GM12878 (cell line): Measurements from ENCODE around the gene MROH2B. TPM values are rescaled to one million over a fixed set of nuclear protein-coding genes. Genes with fewer than 3 reads are reported as not detected.

Experiments used
- ATAC-seq: fragments of 200-7000 bp; cut with Tn5 transposase; 3 replicates; pipeline ENCODE4 v1.9.1; 2020; ENCODE audit warnings: mild to moderate bottlenecking, moderate library complexity
- BruUV-seq: library from RNA; stranded (reverse); fragments of 400-500 nt; replicated peaks from 2 replicates; lab custom pipeline; 2021; lab: Mats Ljungman, UMichigan
- CTCF ChIA-PET: fragments of 300-600 bp; sonication (Branson Sonifier 250); formaldehyde crosslinking; extraction: SDS; loops from one replicate; lab custom pipeline; 2021; ENCODE audit warnings: inconsistent platforms; lab: Yijun Ruan, JAX
- POLR2A ChIA-PET: fragments of 350-600 bp; formaldehyde crosslinking; extraction: SDS; loops from one replicate; lab custom pipeline; 2021; ENCODE audit warnings: inconsistent platforms; lab: Charles Lee
- RAD21 ChIA-PET: fragments of 300-600 bp; sonication (Branson Sonifier 250); formaldehyde crosslinking; loops from one replicate; lab custom pipeline; 2023; ENCODE audit warnings: antibody characterized with exemption; ENCODE audit not compliant: unreplicated experiment; lab: Charles Lee
- SMC1A ChIA-PET: fragments of 300-600 bp; sonication (Branson Sonifier 250); formaldehyde crosslinking; loops from one replicate; lab custom pipeline; 2023; ENCODE audit not compliant: unreplicated experiment, uncharacterized antibody; lab: Charles Lee
- DNase-seq: peaks from one replicate; pipeline ENCODE4 v3.0.0-alpha.2; 2011; ENCODE audit warnings: low read depth, low spot score
- FAIRE-seq: peaks from 3 replicates; lab custom pipeline; 2011; peaks lifted over from hg19 to GRCh38; lab: Jason Lieb, UNC
- H2AFZ ChIP-seq: 2 replicates; pipeline ENCODE4 v1.6.0; 2011; ENCODE audit warnings: low read depth, low read length, control low read depth; ENCODE audit not compliant: control insufficient read depth
- H3K27ac ChIP-seq: 2 replicates; pipeline ENCODE4 v1.5.1; 2011; ENCODE audit warnings: control low read depth; ENCODE audit not compliant: control insufficient read depth, insufficient read depth
- H3K27me3 ChIP-seq, 2 experiments: replicated peaks in 1 of 2; 2 replicates each; pipeline versions ENCODE4 v1.6.0 to v1.6.1; 2011; ENCODE audit warnings: low read length in 1 of 2; ENCODE audit not compliant: control insufficient read depth in 2 of 2, insufficient read depth in 2 of 2
- H3K36me3 ChIP-seq, 2 experiments: 2 replicates each; pipeline ENCODE4 v1.5.1; 2011; ENCODE audit warnings: low read length in 1 of 2; ENCODE audit not compliant: control insufficient read depth in 2 of 2, insufficient read depth in 2 of 2
- H3K4me1 ChIP-seq: 2 replicates; pipeline ENCODE4 v1.6.1; 2011; ENCODE audit warnings: mild to moderate bottlenecking, low read length, moderate library complexity, mixed read lengths; ENCODE audit not compliant: control insufficient read depth, insufficient read depth
- H3K4me2 ChIP-seq: 2 replicates; pipeline ENCODE4 v1.6.0; 2011; ENCODE audit warnings: control low read depth; ENCODE audit not compliant: control insufficient read depth, insufficient read depth
- H3K4me3 ChIP-seq: fragments of 200-600 bp; sonication (generic); 2 replicates; pipeline ENCODE4 v1.5.1; 2016
- H3K79me2 ChIP-seq: 2 replicates; pipeline ENCODE4 v1.6.0; 2011; ENCODE audit warnings: low read length; ENCODE audit not compliant: control insufficient read depth, insufficient read depth
- H3K9ac ChIP-seq: 2 replicates; pipeline ENCODE4 v1.8.0; 2011; ENCODE audit warnings: low read length, control low read depth, mixed read lengths; ENCODE audit not compliant: control insufficient read depth, insufficient read depth
- H3K9me3 ChIP-seq: replicated peaks from 3 replicates; pipeline ENCODE4 v1.5.1; 2011; ENCODE audit warnings: mild to moderate bottlenecking, low read length; ENCODE audit not compliant: control insufficient read depth, insufficient read depth
- H4K20me1 ChIP-seq: 2 replicates; pipeline ENCODE4 v1.6.0; 2011; ENCODE audit not compliant: control insufficient read depth, insufficient read depth
- ASH2L ChIP-seq: fragments of 300-600, 200-600 bp; sonication (generic); IDR thresholded peaks from 2 replicates; pipeline ENCODE4 v1.6.1; 2017; ENCODE audit warnings: low read depth, mild to moderate bottlenecking, borderline replicate concordance
- CREB1 ChIP-seq: IDR thresholded peaks from 2 replicates; pipeline ENCODE4 v1.6.1; 2012; ENCODE audit warnings: low read depth, mild to moderate bottlenecking, inconsistent platforms
- EGR1 ChIP-seq, 2 experiments: IDR thresholded peaks; 1 replicate in 1 of 2; 2 replicates in 1 of 2; pipeline ENCODE4 v1.6.1; 2011 to 2012; ENCODE audit warnings: low read depth in 2 of 2, low read length in 2 of 2, borderline replicate concordance in 1 of 2, mild to moderate bottlenecking in 1 of 2, moderate library complexity in 1 of 2
- GABPA ChIP-seq: IDR thresholded peaks from 2 replicates; pipeline ENCODE4 v1.6.1; 2014; ENCODE audit warnings: antibody characterized with exemption, low read depth, mild to moderate bottlenecking, inconsistent platforms
- GATAD2B ChIP-seq: fragments of 450-650 bp; conservative IDR thresholded peaks from 2 replicates; pipeline ENCODE4 v1.6.1; 2017; ENCODE audit warnings: low read depth, mild to moderate bottlenecking, moderate library complexity
- MXI1 ChIP-seq: fragments of 150-350 bp; IDR thresholded peaks from 2 replicates; pipeline ENCODE4 v1.6.1; 2011; ENCODE audit warnings: low read depth, mild to moderate bottlenecking, inconsistent platforms, low read length, improper control_type of control experiment
- POLR2AphosphoS2 ChIP-seq: IDR thresholded peaks from 2 replicates; pipeline ENCODE4 v1.6.1; 2011; ENCODE audit warnings: low read depth, mild to moderate bottlenecking, low read length, improper control_type of control experiment, moderate library complexity
- RB1 ChIP-seq: fragments of 450-650 bp; formaldehyde crosslinking; IDR thresholded peaks from 2 replicates; pipeline ENCODE4 v1.6.1; 2017; ENCODE audit warnings: mild to moderate bottlenecking, borderline replicate concordance
- RCOR1 ChIP-seq: conservative IDR thresholded peaks from 2 replicates; pipeline ENCODE4 v1.6.1; 2012; ENCODE audit warnings: low read depth, low read length, improper control_type of control experiment
- WRNIP1 ChIP-seq: IDR thresholded peaks from 2 replicates; pipeline ENCODE4 v1.6.1; 2011; ENCODE audit warnings: low read depth, low read length, improper control_type of control experiment, borderline replicate concordance
- YBX1 ChIP-seq: fragments of 450-650 bp; IDR thresholded peaks from 2 replicates; pipeline ENCODE4 v1.6.1; 2016; ENCODE audit warnings: antibody characterized with exemption
- ZBED1 ChIP-seq: IDR thresholded peaks from 2 replicates; pipeline ENCODE4 v1.6.1; 2016; ENCODE audit warnings: borderline replicate concordance
- ZBTB40 ChIP-seq: fragments of 450-650 bp; IDR thresholded peaks from 2 replicates; pipeline ENCODE4 v1.6.1; 2016; ENCODE audit warnings: mild to moderate bottlenecking, moderate library complexity, borderline replicate concordance
- ZNF274 ChIP-seq: IDR thresholded peaks from one replicate; pipeline ENCODE4 v1.8.0; 2011; ENCODE audit not compliant: insufficient read length, insufficient read depth
- WGBS: methylation state at CpG from one replicate; pipeline ENCODE4 v1.1.6; 2016; ENCODE audit warnings: low lambda C conversion rate; ENCODE audit not compliant: insufficient replicate concordance, insufficient coverage; ENCODE audit errors: missing lambda C conversion rate; 5-methylcytosine and 5-hydroxymethylcytosine counted together
- in situ Hi-C: fragments of 300-500 bp; cut with MboI; formaldehyde crosslinking; loops from 9 replicates; pipeline ENCODE4 v1.14.3; 2018; ENCODE audit warnings: mixed read lengths
- intact Hi-C: fragments of 100-400 bp; cut with micrococcal nuclease; formaldehyde crosslinking; loops from one replicate; pipeline ENCODE4 v1.14.2; 2022; ENCODE audit not compliant: unreplicated experiment
- polyA plus RNA-seq, 11 experiments: library from polyadenylated mRNA; depleted of rRNA in 4 of 11; unstranded in 6 of 11; stranded (reverse) in 5 of 11; fragments of >200 nt; fragmentation: Nextera tagmentation in 4 of 11; fragmentation: Illumina TruSeq in 1 of 11; extraction: Ambion mirVana in 4 of 11; extraction: Trizol in 1 of 11; gene quantifications; 1 replicate in 1 of 11; 2 replicates in 10 of 11; pipeline versions ENCODE4 v1.2.1 to v1.2.3, GENCODE V29; 2011 to 2016; ENCODE audit warnings: inconsistent platforms in 2 of 11, missing spikeins in 2 of 11, low read depth in 1 of 11
- total RNA-seq, 4 experiments: library from RNA; depleted of rRNA in 3 of 4; stranded (reverse); fragments of >200 nt in 3 of 4; fragmentation: Illumina TruSeq in 1 of 4; extraction: Trizol in 1 of 4; gene quantifications; 2 replicates each; pipeline versions ENCODE4 v1.2.1 to v1.2.3, GENCODE V29; 2013 to 2021

The MROH2B gene
- total and polyA plus RNA-seq, 10 of the 15 experiments (the other 5 are each of a cell fraction or from before 2014, with no cell fraction given): not detected

GRCh38 chr5:41010572-41010971 lies 60.6 kb downstream of the MROH2B start (continued):
- no peak for TF ChIP-seq EGR1 (IDR thresholded peaks at IDR 0.05; ENCODE audit: borderline replicate concordance in 1 of 2, low read depth in 2 of 2, low read length in 2 of 2)
- no peak for TF ChIP-seq ASH2L
- TF ChIP-seq GABPA: no peak

GRCh38 chr5:41009232-41009631 lies 61.9 kb downstream of the MROH2B start:
- FAIRE-seq (no peak), ATAC-seq (no peak), DNase-seq (no peak)
- no peaks in the 10 kb centered on the region for H3K27me3 ChIP-seq
- intact Hi-C loops: no loop called here
- H3K79me2 ChIP-seq: no peaks in the 10 kb centered on the region
- H3K9me3 ChIP-seq: no peaks in the 10 kb centered on the region
- no TSS peak for BruUV-seq
- in situ Hi-C loops: no loop called here
- 1% methylated on average over 4 of the region's 4 CpGs for WGBS
- H3K27ac ChIP-seq: no peak overlapping the region
- no peaks in the 10 kb centered on the region for H4K20me1 ChIP-seq
- POLR2A ChIA-PET: no interaction called here
- SMC1A ChIA-PET: no interaction called here
- H3K36me3 ChIP-seq: no peaks in the 10 kb centered on the region
- no peak overlapping the region for H2AFZ ChIP-seq
- no peaks in the 10 kb centered on the region for H3K4me1 ChIP-seq
- H3K9ac ChIP-seq: no peak overlapping the region
- H3K4me2 ChIP-seq: no peak overlapping the region
- CTCF ChIA-PET: no interaction called here
- RAD21 ChIA-PET: no interaction called here
- H3K4me3 ChIP-seq: no peak overlapping the region
- TF ChIP-seq POLR2AphosphoS2 (no peak), YBX1 (no peak), WRNIP1 (no peak), ZNF274 (no peak)

GRCh38 chr5:41004931-41005330 lies 66.2 kb downstream of the MROH2B start:
- ChIA-PET RAD21 (no interaction called here), POLR2A (no interaction called here)
- ATAC-seq: no peak
- in situ Hi-C loops: no loop called here
- no peaks in the 10 kb centered on the region for H3K4me1 ChIP-seq
- no peak overlapping the region for H2AFZ ChIP-seq
- no peaks in the 10 kb centered on the region; a peak in 1 of 4 replicates for H3K27me3 ChIP-seq
- H3K4me2 ChIP-seq: no peak overlapping the region
- H3K36me3 ChIP-seq: no peaks in the 10 kb centered on the region
- DNase-seq: no peak
- no peak for FAIRE-seq
- no peak overlapping the region for H3K9ac ChIP-seq
- no peaks in the 10 kb centered on the region for H3K79me2 ChIP-seq
- no peak overlapping the region for H3K4me3 ChIP-seq
- H3K9me3 ChIP-seq: no peaks in the 10 kb centered on the region
- 30% methylated on average over 7 of the region's 7 CpGs for WGBS
- TF ChIP-seq GATAD2B (no peak), ZBED1 (no peak), ZBTB40 (no peak), RB1 (no peak), RCOR1 (no peak), MXI1 (no peak), CREB1 (no peak)
- TF ChIP-seq, all 136 proteins: peak for 0
- ChIA-PET SMC1A (no interaction called here), CTCF (no interaction called here)
- no TSS peak for BruUV-seq
- intact Hi-C loops: no loop called here
- Histone ChIP-seq H4K20me1 (no peaks in the 10 kb centered on the region), H3K27ac (no peak overlapping the region)
